Measurements from ENCODE around the gene SCN4A. TPM values are rescaled to one million over a fixed set of nuclear protein-coding genes. Genes with fewer than 3 reads are reported as not detected.

The SCN4A gene
- total RNA-seq, 1 experiment from 2014 or later = 0.03 TPM

DNA sequence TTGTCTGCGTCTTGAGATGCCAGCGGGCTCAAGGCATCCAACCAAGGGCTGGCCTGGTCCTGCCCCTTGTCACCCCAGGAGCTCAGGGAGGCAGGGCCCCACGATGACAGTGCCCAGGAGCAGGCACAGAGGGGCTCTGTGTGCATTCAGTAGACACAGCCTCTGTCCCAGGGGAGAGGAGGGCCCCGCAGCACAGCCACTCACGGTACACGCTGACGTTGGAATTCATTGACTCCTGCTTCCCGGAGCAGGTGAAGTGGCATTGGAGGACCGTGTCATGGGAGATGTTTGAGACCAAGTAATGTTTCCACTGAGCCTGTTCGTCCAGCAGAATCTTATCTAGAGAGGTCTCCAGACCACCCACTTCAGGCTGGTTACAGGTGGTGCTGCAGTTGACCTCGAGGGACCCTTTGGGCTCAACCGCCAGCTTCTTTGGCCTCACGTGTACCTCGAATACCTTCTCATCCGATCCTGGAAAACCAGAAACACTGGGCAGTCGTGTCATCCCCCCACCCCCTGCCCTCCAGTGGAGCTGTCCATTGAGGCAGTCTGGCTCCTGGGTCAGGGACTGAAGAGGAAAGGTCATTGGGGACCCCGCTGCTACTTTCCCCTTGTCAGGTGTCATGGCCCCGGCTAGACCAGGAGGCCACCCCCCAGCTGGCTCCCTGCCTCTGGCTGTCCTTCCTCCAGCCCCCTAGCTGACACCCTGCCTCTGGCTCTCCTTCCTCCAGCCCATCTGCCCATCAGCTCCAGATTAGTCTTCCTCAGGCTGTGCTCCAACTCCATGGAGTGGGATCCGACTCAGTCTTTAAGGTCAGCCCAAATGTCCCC is 32.4 kb upstream of the SCN4A start:
- Histone ChIP-seq H3K4me3 (ENCODE audit: low read depth in 2 of 2, low read length in 2 of 2) (no peak overlapping the region), H3K36me3 (ENCODE audit: control insufficient read depth, insufficient read depth, low read length) (no peaks in the 10 kb centered on the region), H3K4me1 (ENCODE audit: control insufficient read depth, insufficient read depth, low read length) (no peaks in the 10 kb centered on the region), H3K27me3 (ENCODE audit: control insufficient read depth, insufficient read depth, low read length) (no peaks in the 10 kb centered on the region), H3K27ac (ENCODE audit: low read length) (no peak overlapping the region), H3K9me3 (ENCODE audit: control insufficient read depth, insufficient read depth, low read depth, low read length) (no peaks in the 10 kb centered on the region)
- DNase-seq (ENCODE audit: low read depth, low spot score) = no peak
- POLR2A ChIA-PET = no interaction called here
- ATAC-seq = no peak
- no peak for TF ChIP-seq POLR2AphosphoS5 (IDR thresholded peaks at IDR 0.05; ENCODE audit: low read depth, low read length)
- TF ChIP-seq TCF7L2 (IDR thresholded peaks at IDR 0.05; ENCODE audit: low read depth, low read length) = no peak
- TF ChIP-seq, protein P1, sequence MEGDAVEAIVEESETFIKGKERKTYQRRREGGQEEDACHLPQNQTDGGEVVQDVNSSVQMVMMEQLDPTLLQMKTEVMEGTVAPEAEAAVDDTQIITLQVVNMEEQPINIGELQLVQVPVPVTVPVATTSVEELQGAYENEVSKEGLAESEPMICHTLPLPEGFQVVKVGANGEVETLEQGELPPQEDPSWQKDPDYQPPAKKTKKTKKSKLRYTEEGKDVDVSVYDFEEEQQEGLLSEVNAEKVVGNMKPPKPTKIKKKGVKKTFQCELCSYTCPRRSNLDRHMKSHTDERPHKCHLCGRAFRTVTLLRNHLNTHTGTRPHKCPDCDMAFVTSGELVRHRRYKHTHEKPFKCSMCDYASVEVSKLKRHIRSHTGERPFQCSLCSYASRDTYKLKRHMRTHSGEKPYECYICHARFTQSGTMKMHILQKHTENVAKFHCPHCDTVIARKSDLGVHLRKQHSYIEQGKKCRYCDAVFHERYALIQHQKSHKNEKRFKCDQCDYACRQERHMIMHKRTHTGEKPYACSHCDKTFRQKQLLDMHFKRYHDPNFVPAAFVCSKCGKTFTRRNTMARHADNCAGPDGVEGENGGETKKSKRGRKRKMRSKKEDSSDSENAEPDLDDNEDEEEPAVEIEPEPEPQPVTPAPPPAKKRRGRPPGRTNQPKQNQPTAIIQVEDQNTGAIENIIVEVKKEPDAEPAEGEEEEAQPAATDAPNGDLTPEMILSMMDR (IDR thresholded peaks at IDR 0.05) = no peak
- TF ChIP-seq, protein P2, sequence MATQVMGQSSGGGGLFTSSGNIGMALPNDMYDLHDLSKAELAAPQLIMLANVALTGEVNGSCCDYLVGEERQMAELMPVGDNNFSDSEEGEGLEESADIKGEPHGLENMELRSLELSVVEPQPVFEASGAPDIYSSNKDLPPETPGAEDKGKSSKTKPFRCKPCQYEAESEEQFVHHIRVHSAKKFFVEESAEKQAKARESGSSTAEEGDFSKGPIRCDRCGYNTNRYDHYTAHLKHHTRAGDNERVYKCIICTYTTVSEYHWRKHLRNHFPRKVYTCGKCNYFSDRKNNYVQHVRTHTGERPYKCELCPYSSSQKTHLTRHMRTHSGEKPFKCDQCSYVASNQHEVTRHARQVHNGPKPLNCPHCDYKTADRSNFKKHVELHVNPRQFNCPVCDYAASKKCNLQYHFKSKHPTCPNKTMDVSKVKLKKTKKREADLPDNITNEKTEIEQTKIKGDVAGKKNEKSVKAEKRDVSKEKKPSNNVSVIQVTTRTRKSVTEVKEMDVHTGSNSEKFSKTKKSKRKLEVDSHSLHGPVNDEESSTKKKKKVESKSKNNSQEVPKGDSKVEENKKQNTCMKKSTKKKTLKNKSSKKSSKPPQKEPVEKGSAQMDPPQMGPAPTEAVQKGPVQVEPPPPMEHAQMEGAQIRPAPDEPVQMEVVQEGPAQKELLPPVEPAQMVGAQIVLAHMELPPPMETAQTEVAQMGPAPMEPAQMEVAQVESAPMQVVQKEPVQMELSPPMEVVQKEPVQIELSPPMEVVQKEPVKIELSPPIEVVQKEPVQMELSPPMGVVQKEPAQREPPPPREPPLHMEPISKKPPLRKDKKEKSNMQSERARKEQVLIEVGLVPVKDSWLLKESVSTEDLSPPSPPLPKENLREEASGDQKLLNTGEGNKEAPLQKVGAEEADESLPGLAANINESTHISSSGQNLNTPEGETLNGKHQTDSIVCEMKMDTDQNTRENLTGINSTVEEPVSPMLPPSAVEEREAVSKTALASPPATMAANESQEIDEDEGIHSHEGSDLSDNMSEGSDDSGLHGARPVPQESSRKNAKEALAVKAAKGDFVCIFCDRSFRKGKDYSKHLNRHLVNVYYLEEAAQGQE (IDR thresholded peaks at IDR 0.05; ENCODE audit: insufficient read depth in 1 of 2, low read depth in 2 of 2, low read length in 1 of 2) = no peak
- no peak for TF ChIP-seq SIN3A (IDR thresholded peaks at IDR 0.05; ENCODE audit: borderline replicate concordance, insufficient read depth, low read depth, low read length)
- in situ Hi-C loops (cut with HindIII; ENCODE audit: low pct_unique_long_range_greater_than_20kb, low sequenced_read_pairs) = no loop called here
- CTCF ChIA-PET = no interaction called here
- BruUV-seq (replicated peaks) = no TSS peak
- intact Hi-C loops (cut with micrococcal nuclease; ENCODE audit: unreplicated experiment) = no loop called here

DNA sequence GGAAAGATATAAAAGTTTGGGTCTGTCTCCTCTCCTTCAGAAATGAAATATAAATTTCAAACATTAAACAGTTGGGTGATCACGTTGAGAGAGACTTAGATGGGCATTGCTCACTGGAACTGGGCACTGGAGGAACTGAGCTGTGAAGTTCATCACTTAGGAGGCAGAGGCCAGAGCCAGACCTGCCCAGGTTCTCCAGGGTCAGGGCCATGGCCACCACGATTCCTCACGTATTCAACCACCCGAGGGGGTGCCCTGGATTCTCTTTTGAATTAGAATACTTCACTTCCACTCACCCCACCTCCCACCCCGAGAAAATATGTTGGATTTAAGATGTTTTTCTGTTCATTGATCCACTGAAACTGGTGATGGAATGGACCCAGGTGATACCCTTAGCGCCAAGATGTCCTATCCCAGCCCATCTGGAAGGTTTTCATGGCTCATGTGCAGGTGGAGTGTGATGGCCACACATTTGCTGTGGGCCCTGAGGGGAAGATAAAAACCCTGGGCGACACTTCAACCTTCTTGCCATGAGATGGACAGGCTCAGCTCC is 31.6 kb upstream of the SCN4A start:
- no peak overlapping the region for H3K4me3 ChIP-seq (ENCODE audit: low read depth in 2 of 2, low read length in 2 of 2)
- in situ Hi-C loops (cut with HindIII; ENCODE audit: low pct_unique_long_range_greater_than_20kb, low sequenced_read_pairs) = no loop called here
- H3K4me1 ChIP-seq (ENCODE audit: control insufficient read depth, insufficient read depth, low read length) = no peaks in the 10 kb centered on the region
- DNase-seq (ENCODE audit: low read depth, low spot score) (no peak), ATAC-seq (no peak)
- no peaks in the 10 kb centered on the region for H3K27me3 ChIP-seq (ENCODE audit: control insufficient read depth, insufficient read depth, low read length)
- no TSS peak for BruUV-seq (replicated peaks)
- TF ChIP-seq TCF7L2 (IDR thresholded peaks at IDR 0.05; ENCODE audit: low read depth, low read length) (no peak), POLR2AphosphoS5 (IDR thresholded peaks at IDR 0.05; ENCODE audit: low read depth, low read length) (no peak), SIN3A (IDR thresholded peaks at IDR 0.05; ENCODE audit: borderline replicate concordance, insufficient read depth, low read depth, low read length) (no peak)
- TF ChIP-seq, protein P2 (IDR thresholded peaks at IDR 0.05; ENCODE audit: insufficient read depth in 1 of 2, low read depth in 2 of 2, low read length in 1 of 2) = no peak
- TF ChIP-seq, protein P1 (IDR thresholded peaks at IDR 0.05) = no peak
- no peak overlapping the region for H3K27ac ChIP-seq (ENCODE audit: low read length)
- no peaks in the 10 kb centered on the region for H3K36me3 ChIP-seq (ENCODE audit: control insufficient read depth, insufficient read depth, low read length)
- ChIA-PET POLR2A (interaction anchor here (0.6 kb wide), 1 partner anchor 10 kb away, joined by 5 read pairs; no protein-coding TSS in a partner anchor), CTCF (no interaction called here)
- intact Hi-C loops (cut with micrococcal nuclease; ENCODE audit: unreplicated experiment) = no loop called here
- H3K9me3 ChIP-seq (ENCODE audit: control insufficient read depth, insufficient read depth, low read depth, low read length) = no peaks in the 10 kb centered on the region
